Erythroblast (primary cell): ENCODE data around the gene CELF4.

Source experiments
- GATA1 ChIP-seq: IDR thresholded peaks from 2 replicates; pipeline ENCODE4 v1.6.1; 2011; ENCODE audit warnings: low read depth, mild to moderate bottlenecking, control low read depth, low read length, moderate library complexity
- POLR2A ChIP-seq: IDR thresholded peaks from 2 replicates; pipeline ENCODE4 v1.6.1; 2011; ENCODE audit warnings: mild to moderate bottlenecking, low read length

- no peak for TF ChIP-seq POLR2A
- TF ChIP-seq GATA1: no peak
Measured at GRCh38 chr18:37501136-37501535, 64.5 kb downstream of the CELF4 start.
